ENCODE measurements around the gene USP9X. TPM values are rescaled to one million over a fixed set of nuclear protein-coding genes. Genes with fewer than 3 reads are reported as not detected.

The USP9X gene
- total and polyA plus RNA-seq, 9 of the 15 experiments (the other 6 are each of a cell fraction or from before 2014, with no cell fraction given), result 10.9 to 47.8 (median 29.5) TPM

DNA sequence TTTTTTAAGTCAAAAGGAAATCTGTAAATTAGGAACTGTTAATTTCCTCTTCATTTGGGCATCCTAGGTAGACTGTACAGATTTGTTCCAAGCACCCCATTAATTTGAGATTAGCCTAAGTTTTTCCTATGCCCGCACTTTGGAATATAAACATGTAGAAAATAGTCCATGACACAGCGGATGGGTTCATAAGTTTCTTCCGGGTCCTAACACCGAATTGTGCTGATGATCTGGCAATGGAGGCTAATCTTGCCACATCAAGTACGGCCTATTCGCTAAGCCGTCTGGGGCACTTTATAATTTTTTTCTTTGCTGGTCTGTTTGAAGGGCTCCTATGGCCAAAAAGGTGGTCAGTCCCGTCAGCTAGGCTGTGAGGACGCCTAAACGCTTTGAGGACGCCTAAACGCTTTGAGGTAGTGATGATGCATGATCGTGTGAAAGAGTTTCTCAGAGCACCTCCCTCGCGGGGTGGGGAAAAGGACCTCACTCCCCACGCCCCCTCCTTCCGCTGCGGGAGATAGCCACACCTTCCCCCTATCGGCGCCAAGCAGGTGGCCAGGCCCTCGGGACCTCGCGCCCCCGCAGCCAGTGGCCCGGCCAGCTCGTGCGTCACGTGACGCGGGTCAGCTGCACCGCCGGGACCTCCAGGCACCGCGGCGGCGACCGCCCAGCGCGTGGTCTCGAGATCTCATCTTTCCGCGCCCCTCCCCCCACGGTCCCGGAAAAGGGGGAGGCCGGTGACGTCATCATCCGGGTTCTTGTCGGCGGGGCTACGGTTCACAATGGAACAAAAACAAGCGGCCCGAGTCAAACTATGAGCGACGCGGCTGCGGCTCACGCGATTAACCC is 977 bp upstream of the USP9X start (continued):
- TF ChIP-seq, protein P1, sequence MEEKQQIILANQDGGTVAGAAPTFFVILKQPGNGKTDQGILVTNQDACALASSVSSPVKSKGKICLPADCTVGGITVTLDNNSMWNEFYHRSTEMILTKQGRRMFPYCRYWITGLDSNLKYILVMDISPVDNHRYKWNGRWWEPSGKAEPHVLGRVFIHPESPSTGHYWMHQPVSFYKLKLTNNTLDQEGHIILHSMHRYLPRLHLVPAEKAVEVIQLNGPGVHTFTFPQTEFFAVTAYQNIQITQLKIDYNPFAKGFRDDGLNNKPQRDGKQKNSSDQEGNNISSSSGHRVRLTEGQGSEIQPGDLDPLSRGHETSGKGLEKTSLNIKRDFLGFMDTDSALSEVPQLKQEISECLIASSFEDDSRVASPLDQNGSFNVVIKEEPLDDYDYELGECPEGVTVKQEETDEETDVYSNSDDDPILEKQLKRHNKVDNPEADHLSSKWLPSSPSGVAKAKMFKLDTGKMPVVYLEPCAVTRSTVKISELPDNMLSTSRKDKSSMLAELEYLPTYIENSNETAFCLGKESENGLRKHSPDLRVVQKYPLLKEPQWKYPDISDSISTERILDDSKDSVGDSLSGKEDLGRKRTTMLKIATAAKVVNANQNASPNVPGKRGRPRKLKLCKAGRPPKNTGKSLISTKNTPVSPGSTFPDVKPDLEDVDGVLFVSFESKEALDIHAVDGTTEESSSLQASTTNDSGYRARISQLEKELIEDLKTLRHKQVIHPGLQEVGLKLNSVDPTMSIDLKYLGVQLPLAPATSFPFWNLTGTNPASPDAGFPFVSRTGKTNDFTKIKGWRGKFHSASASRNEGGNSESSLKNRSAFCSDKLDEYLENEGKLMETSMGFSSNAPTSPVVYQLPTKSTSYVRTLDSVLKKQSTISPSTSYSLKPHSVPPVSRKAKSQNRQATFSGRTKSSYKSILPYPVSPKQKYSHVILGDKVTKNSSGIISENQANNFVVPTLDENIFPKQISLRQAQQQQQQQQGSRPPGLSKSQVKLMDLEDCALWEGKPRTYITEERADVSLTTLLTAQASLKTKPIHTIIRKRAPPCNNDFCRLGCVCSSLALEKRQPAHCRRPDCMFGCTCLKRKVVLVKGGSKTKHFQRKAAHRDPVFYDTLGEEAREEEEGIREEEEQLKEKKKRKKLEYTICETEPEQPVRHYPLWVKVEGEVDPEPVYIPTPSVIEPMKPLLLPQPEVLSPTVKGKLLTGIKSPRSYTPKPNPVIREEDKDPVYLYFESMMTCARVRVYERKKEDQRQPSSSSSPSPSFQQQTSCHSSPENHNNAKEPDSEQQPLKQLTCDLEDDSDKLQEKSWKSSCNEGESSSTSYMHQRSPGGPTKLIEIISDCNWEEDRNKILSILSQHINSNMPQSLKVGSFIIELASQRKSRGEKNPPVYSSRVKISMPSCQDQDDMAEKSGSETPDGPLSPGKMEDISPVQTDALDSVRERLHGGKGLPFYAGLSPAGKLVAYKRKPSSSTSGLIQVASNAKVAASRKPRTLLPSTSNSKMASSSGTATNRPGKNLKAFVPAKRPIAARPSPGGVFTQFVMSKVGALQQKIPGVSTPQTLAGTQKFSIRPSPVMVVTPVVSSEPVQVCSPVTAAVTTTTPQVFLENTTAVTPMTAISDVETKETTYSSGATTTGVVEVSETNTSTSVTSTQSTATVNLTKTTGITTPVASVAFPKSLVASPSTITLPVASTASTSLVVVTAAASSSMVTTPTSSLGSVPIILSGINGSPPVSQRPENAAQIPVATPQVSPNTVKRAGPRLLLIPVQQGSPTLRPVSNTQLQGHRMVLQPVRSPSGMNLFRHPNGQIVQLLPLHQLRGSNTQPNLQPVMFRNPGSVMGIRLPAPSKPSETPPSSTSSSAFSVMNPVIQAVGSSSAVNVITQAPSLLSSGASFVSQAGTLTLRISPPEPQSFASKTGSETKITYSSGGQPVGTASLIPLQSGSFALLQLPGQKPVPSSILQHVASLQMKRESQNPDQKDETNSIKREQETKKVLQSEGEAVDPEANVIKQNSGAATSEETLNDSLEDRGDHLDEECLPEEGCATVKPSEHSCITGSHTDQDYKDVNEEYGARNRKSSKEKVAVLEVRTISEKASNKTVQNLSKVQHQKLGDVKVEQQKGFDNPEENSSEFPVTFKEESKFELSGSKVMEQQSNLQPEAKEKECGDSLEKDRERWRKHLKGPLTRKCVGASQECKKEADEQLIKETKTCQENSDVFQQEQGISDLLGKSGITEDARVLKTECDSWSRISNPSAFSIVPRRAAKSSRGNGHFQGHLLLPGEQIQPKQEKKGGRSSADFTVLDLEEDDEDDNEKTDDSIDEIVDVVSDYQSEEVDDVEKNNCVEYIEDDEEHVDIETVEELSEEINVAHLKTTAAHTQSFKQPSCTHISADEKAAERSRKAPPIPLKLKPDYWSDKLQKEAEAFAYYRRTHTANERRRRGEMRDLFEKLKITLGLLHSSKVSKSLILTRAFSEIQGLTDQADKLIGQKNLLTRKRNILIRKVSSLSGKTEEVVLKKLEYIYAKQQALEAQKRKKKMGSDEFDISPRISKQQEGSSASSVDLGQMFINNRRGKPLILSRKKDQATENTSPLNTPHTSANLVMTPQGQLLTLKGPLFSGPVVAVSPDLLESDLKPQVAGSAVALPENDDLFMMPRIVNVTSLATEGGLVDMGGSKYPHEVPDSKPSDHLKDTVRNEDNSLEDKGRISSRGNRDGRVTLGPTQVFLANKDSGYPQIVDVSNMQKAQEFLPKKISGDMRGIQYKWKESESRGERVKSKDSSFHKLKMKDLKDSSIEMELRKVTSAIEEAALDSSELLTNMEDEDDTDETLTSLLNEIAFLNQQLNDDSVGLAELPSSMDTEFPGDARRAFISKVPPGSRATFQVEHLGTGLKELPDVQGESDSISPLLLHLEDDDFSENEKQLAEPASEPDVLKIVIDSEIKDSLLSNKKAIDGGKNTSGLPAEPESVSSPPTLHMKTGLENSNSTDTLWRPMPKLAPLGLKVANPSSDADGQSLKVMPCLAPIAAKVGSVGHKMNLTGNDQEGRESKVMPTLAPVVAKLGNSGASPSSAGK (IDR thresholded peaks at IDR 0.05), result peak; percentile 88
- TF ChIP-seq PHF8 (IDR thresholded peaks at IDR 0.05; ENCODE audit: borderline replicate concordance, low read length), result peak; percentile 41; the same call in 1 of the 2 replicates
- peak; percentile 97 for TF ChIP-seq JUNB (CRISPR knock-in tag; conservative IDR thresholded peaks at IDR 0.05)
- peak; percentile 20; the same call in 1 of the 2 replicates for TF ChIP-seq NFE2 (IDR thresholded peaks at IDR 0.05; ENCODE audit: low read depth)
- TF ChIP-seq SMARCB1 (IDR thresholded peaks at IDR 0.05; ENCODE audit: insufficient read length, low read depth), result no peak
- no peak for TF ChIP-seq RBM34 (IDR thresholded peaks at IDR 0.05; ENCODE audit: borderline replicate concordance, insufficient read depth, low read length)
- TF ChIP-seq MCM3 (IDR thresholded peaks at IDR 0.05), result no peak
- TF ChIP-seq PCBP2 (IDR thresholded peaks at IDR 0.05; ENCODE audit: low read depth, low read length, poor library complexity, severe bottlenecking), result no peak
- TF ChIP-seq, protein P2, sequence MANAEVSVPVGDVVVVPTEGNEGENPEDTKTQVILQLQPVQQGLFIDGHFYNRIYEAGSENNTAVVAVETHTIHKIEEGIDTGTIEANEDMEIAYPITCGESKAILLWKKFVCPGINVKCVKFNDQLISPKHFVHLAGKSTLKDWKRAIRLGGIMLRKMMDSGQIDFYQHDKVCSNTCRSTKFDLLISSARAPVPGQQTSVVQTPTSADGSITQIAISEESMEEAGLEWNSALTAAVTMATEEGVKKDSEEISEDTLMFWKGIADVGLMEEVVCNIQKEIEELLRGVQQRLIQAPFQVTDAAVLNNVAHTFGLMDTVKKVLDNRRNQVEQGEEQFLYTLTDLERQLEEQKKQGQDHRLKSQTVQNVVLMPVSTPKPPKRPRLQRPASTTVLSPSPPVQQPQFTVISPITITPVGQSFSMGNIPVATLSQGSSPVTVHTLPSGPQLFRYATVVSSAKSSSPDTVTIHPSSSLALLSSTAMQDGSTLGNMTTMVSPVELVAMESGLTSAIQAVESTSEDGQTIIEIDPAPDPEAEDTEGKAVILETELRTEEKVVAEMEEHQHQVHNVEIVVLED (CRISPR knock-in tag; IDR thresholded peaks at IDR 0.05), result peak; percentile 65
